Fibroblast of villous mesenchyme (primary cell): Measurements from ENCODE around the gene CCDC106. TPM values are rescaled to one million over a fixed set of nuclear protein-coding genes. Genes with fewer than 3 reads are reported as not detected.

Experiments
- DNase-seq: peaks from one replicate; pipeline ENCODE4 v3.0.0-alpha.2; 2010; ENCODE audit warnings: low read depth
- H3K4me3 ChIP-seq: 2 replicates; pipeline ENCODE4 v1.5.1; 2011; ENCODE audit warnings: low read depth, mild to moderate bottlenecking, low read length
- CTCF ChIP-seq: IDR thresholded peaks from 2 replicates; pipeline ENCODE4 v1.5.1; 2012; ENCODE audit warnings: low read depth, mild to moderate bottlenecking, low read length; ENCODE audit not compliant: insufficient read depth
- total RNA-seq: library from RNA; depleted of rRNA; stranded (reverse); fragments of >200 nt; gene quantifications from 2 replicates; pipeline ENCODE4 v1.2.3, GENCODE V29; 2012

The CCDC106 gene
- total RNA-seq, 1 donor, result 7.8 TPM

- TF ChIP-seq CTCF, result no peak
- no peak overlapping the region for H3K4me3 ChIP-seq
- peak; percentile 8 for DNase-seq
Measured at GRCh38 chr19:55688422-55689218, 40.6 kb downstream of the CCDC106 start.

- no peak for DNase-seq
- no peak overlapping the region for H3K4me3 ChIP-seq
- TF ChIP-seq CTCF, result no peak
Measured at GRCh38 chr19:55689411-55690108, 41.5 kb downstream of the CCDC106 start.

GRCh38 chr19:55690109-55690768 is 42.2 kb downstream of the CCDC106 start:
- no peak overlapping the region for H3K4me3 ChIP-seq
- DNase-seq, result no peak
- TF ChIP-seq CTCF, result no peak

GRCh38 chr19:55690769-55691545 is 42.9 kb downstream of the CCDC106 start:
- no peak for TF ChIP-seq CTCF
- DNase-seq, result no peak
- H3K4me3 ChIP-seq, result no peak overlapping the region

- TF ChIP-seq CTCF, result no peak
- no peak for DNase-seq
- H3K4me3 ChIP-seq, result no peak overlapping the region
Measured at GRCh38 chr19:55691561-55692481, 43.8 kb downstream of the CCDC106 start.
